ENCODE data around the gene BCL11B. TPM values are rescaled to one million over a fixed set of nuclear protein-coding genes. Genes with fewer than 3 reads are reported as not detected.

BCL11B gene
- total RNA-seq, 1 donor from 2014 or later = 0.16 TPM

- intact Hi-C loops (cut with DNase I) = no loop called here
- no peak for DNase-seq (ENCODE audit: low spot score)
Observed at GRCh38 chr14:99208318-99208717, 63.7 kb downstream of the BCL11B start.

- DNase-seq (ENCODE audit: low spot score) = no peak
- intact Hi-C loops (cut with DNase I) = no loop called here
Observed at GRCh38 chr14:99207456-99207855, 64.5 kb downstream of the BCL11B start.

DNA sequence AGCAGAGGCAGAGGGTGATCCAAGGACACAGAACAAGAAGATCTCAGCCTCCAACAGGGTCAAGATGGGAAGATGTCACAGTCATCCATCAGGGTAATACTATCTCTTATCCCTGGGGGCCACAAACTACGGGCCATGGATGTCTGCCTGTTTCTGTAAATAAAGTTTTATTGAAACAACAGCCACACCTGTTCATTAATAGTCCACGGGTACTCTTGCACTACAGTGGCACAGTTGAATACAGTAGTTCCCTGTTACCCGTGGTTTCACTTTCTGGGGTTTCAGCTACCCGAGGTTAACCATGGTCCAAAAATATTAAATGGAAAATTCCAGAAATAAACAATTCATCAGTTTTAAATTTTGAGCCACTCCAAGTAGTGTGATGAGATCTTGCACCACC is 65.9 kb downstream of the BCL11B start:
- no peak for DNase-seq (ENCODE audit: low spot score)
- intact Hi-C loops (cut with DNase I) = no loop called here

- intact Hi-C loops (cut with DNase I) = no loop called here
- no peak for DNase-seq (ENCODE audit: low spot score)
Observed at GRCh38 chr14:99205086-99205688, 66.8 kb downstream of the BCL11B start.

GRCh38 chr14:99203801-99204200 is 68.2 kb downstream of the BCL11B start:
- intact Hi-C loops (cut with DNase I) = no loop called here
- DNase-seq (ENCODE audit: low spot score) = no peak

- intact Hi-C loops (cut with DNase I) = no loop called here
- DNase-seq (ENCODE audit: low spot score) = no peak
Observed at GRCh38 chr14:99203080-99203479, 68.9 kb downstream of the BCL11B start.

- no peak for DNase-seq (ENCODE audit: low spot score)
- intact Hi-C loops (cut with DNase I) = no loop called here
Observed at GRCh38 chr14:99202516-99202915, 69.5 kb downstream of the BCL11B start.

DNA sequence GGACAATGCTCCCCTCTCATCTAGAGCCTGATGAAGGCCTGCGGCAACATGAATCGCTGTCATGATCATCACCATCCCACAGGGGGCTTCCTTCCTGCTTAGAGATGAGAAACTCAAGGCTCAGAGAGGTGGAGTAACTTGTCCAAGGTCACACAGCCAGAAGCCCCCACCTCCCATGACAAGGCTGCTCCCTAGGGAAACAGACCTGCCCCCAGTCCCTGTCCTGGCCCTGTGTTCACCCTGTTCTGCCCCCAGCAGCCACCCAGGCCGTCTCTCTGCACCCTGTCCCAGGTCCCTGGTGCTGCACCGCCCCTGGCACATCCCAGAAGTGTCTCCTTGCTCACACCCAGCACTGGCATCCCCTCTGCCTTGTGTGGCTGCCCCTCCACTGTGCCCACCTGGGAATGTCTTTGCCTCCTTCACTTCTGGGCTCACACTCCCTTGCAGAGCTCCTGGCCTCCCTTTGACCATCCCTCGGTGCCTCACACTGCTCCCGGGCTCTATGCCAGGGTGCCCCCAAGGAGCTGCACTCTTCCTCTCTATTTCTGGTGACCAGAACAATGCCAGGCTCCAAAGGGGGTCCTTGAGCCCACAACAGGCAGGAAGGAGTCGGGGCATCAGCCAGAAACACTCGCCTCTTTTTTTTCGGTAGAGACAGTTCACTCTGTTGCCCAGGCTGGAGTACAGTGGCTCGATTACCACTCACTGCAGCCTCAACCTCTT is 70.5 kb downstream of the BCL11B start:
- DNase-seq (ENCODE audit: low spot score) = no peak
- intact Hi-C loops (cut with DNase I) = no loop called here

DNA sequence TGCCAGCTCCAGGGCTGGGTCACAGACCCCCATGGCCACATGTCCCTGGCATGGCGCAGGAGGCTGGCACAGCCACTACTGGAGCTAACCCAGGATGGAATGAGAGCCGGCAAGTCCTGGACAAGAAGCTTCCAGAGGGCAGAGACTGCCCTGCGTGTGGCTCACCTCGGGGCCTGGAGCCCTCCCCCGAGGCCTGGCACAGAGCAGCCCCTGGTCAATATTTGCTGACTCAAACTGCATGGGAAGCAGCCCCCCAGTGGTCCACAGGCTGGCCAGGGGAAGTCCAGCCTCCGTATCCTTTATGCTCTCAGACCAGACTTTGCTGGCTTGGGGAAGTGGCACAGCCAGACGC is 71.4 kb downstream of the BCL11B start:
- intact Hi-C loops (cut with DNase I) = no loop called here
- no peak for DNase-seq (ENCODE audit: low spot score)

- intact Hi-C loops (cut with DNase I) = no loop called here
- DNase-seq (ENCODE audit: low spot score) = no peak
Observed at GRCh38 chr14:99199846-99200653, 71.9 kb downstream of the BCL11B start.

DNA sequence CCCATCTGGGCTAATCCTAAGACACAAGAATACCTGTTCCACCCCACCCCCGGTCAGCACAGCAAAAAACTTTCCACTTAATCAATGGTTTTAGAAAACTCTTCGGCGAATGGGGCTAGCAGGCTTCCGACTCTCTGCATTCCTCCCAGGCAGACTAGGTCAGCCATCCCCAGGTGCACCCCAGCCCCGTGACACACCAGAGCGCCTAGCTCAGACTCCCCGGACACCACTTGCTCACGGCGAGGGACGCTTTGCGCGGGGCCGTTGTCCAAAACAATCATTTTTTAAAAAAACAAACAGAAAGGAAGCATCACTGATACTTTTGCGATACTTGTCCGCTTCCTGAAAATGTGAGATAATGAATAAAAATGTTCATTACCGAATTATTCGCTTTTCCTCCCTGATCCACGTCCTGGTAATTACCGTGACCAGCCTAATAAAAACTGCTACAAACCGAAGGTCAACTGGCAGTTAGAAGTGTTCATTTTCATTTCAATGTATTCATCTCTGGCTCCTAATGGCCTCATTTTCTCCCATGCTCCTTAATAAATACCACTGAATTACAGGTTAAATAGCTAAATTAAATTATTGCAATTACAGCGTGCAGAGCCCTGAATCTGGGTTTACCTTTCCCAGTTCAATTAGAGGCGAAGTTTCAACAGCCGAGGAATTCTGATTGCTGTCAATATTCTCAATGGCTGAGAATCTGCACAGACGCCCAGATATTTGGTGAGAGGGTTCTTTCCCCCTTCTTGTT is 73.1 kb downstream of the BCL11B start:
- no peak for DNase-seq (ENCODE audit: low spot score)
- intact Hi-C loops (cut with DNase I) = no loop called here

DNA sequence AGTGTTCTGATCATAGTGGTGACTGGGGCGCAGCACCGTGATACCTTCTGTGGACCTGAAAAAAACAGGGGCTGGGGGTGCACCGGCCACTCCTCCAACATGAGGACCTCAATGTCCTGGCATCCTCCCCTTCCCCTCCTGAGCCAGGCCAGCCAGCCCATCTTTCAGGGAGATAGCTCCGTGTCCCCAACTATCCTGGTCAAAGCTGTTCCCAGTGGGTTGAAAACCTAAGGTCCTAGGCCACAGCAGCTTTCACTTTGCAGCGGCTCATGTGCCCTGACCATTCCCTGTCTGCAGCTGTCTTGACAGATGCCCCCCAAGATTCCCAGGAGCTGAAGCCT is 75.7 kb downstream of the BCL11B start:
- DNase-seq (ENCODE audit: low spot score) = no peak
- intact Hi-C loops (cut with DNase I) = no loop called here

DNA sequence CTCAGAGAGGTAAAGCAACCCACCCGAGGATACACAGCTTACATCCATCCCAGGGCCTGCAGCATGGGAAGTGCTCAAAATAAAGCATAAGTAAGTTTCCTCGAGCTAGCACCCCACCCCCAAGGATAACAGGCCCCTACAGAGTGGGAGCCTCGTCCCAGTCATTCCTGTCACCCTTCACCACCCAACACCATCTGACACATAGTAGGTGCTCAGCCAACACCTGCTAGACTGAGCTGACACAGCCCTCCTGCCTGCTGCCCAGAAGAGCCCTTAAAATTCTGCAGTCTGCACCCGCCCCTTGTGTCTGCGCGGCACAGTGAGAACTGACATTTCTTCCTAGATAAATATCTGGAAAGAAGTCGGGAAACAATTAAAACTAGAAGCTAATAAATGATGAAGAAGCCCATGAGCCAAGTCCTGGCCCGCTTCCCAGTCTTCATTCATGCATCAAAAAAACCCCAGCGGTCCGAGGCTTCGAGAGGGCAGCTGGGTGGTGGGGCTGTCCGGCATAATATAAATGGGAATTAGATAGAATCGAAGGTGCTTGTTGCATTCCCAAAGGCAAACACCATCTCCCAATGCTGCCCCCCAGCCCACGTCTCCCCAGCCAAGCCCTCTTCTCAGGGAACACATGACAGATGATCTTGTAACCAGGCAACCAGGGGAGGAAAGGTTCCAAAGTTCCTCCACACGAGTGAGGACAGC is 76.2 kb downstream of the BCL11B start:
- no peak for DNase-seq (ENCODE audit: low spot score)
- intact Hi-C loops (cut with DNase I) = no loop called here

GRCh38 chr14:99194736-99195135 is 77.3 kb downstream of the BCL11B start:
- no peak for DNase-seq (ENCODE audit: low spot score)

DNA sequence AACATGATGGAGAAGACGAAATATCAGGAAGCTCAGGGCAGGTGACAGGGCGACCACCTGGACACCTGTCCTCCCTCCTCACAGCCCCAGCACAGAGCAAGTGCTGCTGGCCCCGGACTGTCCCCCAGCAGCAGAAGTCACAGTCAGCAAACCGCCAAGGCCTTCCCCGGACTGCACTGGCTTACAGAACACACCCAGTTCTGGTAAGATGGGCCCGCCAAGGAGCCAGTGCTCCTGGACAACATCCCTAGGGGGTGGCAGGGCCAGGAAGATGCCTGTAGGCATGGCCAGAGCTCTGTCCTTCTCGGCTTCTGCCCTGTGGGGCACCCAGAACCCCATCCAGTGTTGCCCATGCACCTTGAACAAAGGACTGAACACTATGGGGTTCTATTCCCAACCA is 77.9 kb downstream of the BCL11B start:
- intact Hi-C loops (cut with DNase I) = no loop called here
- DNase-seq (ENCODE audit: low spot score) = no peak

More at GRCh38 chr14:99194736-99195135, 77.3 kb downstream of the BCL11B start:
- intact Hi-C loops (cut with DNase I) = no loop called here

DNA sequence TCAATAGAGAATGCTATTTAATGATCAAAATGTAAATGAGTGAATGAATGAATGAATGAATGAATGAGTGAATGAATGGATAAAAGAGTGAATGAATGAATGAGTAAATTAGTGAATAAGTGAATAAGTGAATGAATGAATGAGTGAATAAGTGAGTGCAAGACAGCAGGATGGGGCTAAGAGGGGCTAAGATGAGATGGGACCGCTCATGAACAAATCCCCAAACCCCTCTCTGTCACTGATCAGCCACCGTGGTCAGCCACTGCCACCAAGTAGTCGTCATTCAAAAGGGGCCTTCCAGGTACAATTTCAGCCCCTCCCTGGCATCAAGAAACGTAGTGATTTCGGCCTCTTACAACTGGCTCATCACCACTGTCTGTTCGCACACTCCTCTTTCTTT is 79.2 kb downstream of the BCL11B start:
- intact Hi-C loops (cut with DNase I) = no loop called here
- no peak for DNase-seq (ENCODE audit: low spot score)

- intact Hi-C loops (cut with DNase I) = no loop called here
- no peak for DNase-seq (ENCODE audit: low spot score)
Observed at GRCh38 chr14:99192028-99192621, 79.9 kb downstream of the BCL11B start.

- no peak for DNase-seq (ENCODE audit: low spot score)
- intact Hi-C loops (cut with DNase I) = no loop called here
Observed at GRCh38 chr14:99191395-99192027, 80.5 kb downstream of the BCL11B start.
